ENCODE data around the gene MAPK4.
A peak's percentile ranks its signal among the peaks of the same experiment; 100 is the strongest.

The MAPK4 gene

GRCh38 chr18:50626317-50626716, 66.4 kb downstream of the MAPK4 start:
- DNase-seq, result no peak

- DNase-seq, result no peak
These were observed 68.0 kb downstream of the MAPK4 start for GRCh38 chr18:50627594-50628532.

DNA sequence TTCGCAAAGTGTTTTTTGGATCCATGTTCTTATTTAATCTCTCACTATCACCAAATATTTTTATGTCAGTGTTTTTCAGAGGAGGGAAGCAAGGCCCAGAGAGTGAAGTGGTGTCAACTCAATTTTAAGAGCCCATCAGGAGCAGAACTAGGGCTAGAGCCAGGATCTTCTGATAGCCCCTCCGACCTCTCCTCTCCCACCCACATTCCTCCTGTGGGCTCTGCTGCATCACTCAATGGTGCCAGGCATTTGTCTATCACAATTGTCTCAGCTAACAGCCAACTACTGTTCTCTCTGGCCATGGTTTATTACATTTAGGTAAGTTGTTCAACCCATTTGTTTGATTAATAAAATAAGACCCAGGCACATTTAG, 68.6 kb downstream of the MAPK4 start:
- no peak for DNase-seq

GRCh38 chr18:50629148-50629631, 69.3 kb downstream of the MAPK4 start:
- DNase-seq, result no peak

GRCh38 chr18:50630895-50631294, 71.0 kb downstream of the MAPK4 start:
- no peak for DNase-seq

DNA sequence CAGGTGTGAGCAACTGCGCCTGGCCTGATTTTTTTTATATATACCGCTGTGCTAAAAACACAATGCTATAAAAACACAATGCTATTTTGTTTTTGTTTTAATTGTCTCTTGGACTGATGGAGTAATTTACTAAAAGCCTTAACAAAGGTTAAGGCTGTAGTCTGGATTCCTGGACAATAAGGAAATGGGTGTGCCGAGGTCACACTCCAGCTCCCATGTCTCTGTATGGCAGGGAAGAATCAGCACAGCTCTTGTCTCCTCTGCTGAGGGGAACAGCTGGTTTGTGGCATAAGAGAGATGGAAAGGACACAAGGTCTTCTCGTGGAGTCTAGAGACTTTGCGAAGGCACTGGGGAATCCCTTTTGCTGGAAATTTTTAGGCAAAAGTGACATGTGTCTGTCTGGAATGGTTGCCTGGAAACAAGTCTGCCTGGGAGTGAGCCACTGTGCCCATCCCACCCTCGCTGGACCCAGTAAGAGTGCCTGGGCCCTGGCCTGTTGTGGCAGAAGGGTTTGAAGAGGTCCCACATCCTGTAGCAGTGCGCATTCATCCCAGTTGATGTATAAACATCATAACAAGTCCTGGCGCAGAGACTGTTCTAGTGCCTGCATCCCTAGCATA, 73.1 kb downstream of the MAPK4 start:
- no peak for DNase-seq

- DNase-seq, result no peak
These were observed 74.1 kb downstream of the MAPK4 start for GRCh38 chr18:50633992-50634391.

GRCh38 chr18:50636366-50637057, 76.6 kb downstream of the MAPK4 start:
- DNase-seq, result no peak

DNA sequence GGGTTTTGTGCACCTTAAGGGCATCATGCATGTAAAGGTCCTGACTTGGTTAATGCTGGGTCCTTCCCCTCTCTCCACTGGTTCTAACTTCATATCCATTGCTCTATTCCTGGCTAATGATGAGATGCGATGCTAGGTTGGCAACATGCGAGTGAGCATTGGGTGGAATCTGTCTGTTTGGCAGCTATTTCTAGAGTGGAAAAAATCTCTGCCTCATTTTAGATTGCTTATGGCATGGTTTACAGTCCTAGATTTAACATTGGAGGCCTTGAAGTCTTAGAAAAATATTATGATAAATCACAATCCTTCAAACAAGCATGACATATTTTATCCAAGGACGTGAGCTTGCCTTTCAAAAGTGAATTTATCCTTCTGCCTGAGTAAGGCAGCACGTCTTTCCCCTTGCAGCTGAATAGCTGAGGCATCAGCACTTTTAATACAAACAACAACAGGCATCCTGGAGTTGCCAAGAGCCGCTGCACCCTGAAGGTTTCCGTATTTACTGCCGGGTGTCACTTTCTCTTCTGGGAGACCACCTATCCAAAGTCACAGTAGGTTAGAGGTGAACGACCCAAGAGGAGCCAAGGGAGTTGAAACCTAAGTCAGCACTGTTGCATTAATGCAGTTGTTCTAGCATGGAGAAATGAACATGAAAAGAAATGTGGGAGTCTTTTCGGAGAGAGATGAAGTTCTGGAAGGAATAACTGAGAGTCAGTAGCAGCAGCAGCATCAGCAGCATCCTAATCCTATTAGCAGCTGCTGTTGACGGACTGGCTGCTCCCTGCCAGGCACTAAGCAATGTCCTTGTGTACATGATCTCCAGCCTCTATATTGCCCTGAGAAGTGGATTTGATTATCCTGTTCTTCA, 78.4 kb downstream of the MAPK4 start:
- DNase-seq, result no peak

DNA sequence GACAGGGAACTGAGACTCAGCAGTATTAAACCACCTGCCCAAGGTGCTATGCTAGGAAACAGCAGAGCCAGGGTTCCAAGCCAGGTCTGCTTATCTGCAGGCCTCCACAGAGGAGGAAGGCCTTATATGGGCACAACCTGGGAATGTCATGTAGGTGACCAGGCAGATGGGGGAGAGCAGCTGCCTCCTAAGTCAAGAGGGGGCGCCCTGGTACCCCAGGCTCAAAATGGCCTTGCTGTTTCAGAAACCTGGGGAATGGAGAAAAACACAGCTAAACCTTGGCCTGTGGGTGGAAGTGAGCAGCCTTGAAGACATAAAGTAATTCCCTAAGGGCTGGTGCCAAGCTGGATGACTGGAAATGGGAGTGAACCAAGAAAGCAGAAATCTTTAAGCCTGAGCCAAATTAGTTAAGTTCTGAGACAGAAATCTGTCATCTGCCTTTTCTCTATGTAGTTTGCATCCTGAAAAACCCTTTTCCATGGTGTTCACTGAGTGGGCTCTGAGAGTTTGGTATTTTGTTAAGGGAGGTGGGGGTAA, 79.1 kb downstream of the MAPK4 start:
- no peak for DNase-seq

DNA sequence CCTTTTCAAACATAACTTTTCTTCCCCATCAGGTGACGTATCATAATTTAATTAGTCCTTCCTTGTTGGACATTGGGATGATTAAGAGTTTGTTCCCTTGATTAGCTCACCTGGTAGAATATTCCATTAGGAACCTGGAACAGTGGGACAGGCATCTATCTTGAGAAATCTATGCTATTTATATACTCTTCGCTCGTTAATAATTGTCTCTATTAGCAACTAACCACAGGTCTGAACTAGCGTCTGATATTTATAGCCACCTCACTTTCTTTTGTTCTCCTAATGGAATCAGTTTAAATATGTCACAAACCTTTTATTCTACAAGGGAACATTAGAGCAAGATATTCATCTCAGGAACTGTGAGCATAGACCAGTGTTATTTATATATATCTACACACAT, 79.8 kb downstream of the MAPK4 start:
- DNase-seq, result no peak

GRCh38 chr18:50642439-50642838, 82.6 kb downstream of the MAPK4 start:
- no peak for DNase-seq

DNA sequence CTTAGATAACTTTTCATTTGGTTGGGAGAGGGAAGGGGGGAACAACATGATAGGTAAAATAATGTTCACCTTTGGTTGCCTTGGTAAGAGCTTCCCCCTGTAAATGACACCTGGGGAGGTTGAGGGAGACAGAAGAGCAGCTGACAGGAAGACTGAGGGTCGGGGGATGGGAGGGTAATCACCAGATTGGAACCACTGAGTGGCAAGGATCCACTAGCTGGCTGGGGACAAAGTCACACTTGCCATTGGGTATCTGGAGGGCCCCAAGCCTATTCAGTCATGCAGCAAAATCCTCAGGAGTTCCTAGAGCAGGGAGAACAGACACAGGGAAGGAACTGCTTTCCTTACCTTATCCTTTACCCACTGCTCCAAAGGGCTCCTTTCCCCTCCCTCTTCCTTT, 84.3 kb downstream of the MAPK4 start:
- DNase-seq, result no peak

- DNase-seq, result no peak
These were observed 84.9 kb downstream of the MAPK4 start for GRCh38 chr18:50644807-50645206.

GRCh38 chr18:50647237-50647636, 87.3 kb downstream of the MAPK4 start:
- no peak for DNase-seq

DNA sequence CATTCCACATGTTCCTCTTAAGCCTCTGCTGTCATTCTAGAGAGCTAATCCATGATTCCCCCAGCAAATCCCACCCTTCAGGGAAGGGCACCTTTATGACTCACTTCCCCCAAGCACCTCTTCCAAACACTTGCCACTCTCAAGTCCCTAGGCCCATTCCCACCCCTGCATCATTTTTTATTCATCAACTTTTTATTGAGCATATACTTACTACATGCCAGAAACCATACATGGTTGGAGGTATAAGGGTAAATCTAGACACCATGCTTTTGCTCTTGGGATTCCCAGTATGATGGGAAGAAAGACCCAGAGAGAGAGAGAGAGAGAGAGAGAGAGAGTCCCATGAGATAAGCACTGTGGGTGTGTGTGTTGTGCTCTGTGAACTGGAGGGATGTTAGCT, 87.9 kb downstream of the MAPK4 start:
- no peak for DNase-seq

DNA sequence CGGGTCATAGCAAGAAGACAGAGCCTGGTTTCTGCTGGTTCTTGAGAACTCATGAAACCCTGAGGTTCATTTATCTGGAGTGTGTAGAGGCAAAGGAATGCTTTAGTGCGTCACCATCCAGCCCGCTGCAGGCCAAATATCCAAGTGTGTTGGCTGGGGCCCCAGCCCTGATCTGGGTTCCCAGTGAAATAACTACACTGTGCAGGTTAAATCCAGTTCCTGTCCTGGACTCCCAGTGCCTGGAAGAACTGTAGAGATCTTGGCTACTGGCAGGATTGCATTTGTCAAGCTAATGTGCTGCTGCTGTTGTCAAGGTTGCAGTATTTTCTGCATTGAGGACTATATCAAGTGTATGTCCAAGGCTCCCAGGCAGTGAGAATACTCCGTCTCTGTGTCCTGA, 89.9 kb downstream of the MAPK4 start:
- DNase-seq, result peak; percentile 60

DNA sequence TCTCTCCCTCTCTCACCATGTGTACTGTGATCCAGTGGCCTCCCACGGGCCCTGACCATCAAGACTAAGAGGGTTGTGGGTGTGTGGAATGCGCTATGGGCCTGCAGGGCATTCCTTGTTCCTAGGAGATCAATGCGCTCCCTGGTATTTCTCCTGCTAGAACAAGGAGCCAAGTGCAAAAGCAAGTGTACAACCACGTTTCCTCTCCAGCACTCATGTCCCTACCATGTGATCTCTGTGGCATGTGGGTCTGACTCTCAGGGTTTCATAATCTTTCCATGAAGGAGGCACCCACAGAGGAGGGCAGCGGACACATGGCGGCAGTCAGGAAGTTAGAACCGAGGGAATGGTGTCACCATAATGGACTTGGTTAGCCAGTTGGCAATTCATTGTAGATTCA, 91.4 kb downstream of the MAPK4 start:
- DNase-seq, result no peak

- DNase-seq, result no peak
These were observed 93.7 kb downstream of the MAPK4 start for GRCh38 chr18:50653402-50654093.

DNA sequence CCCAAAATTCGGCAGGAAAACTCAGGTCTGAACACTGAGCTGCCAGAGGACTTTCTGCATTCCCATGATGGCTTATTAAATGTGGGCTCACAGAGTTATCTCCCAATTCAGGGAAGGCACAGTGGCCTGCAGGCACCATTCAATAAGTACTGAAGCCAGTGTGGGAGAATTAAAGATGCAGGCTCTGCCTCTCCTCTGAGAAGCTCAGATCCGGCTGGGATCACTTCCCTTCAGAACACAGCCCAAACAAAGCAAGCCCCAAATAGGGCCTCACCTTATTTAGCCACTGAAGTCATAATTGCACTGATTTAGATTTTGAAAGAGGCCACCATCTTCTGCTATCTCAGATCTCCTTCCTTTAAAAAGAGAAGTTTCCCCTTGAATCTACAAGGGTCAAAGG, 94.3 kb downstream of the MAPK4 start:
- no peak for DNase-seq

GRCh38 chr18:50654658-50655550, 95.0 kb downstream of the MAPK4 start:
- no peak for DNase-seq
